HG03342 (cell line): ENCODE data around the gene PARD6A.

Source experiments
- ATAC-seq: cut with Tn5 transposase; IDR thresholded peaks from one replicate; pipeline ENCODE4 v1.9.1; 2021; ENCODE audit warnings: mild to moderate bottlenecking, moderate library complexity; ENCODE audit not compliant: unreplicated experiment

The PARD6A gene

GRCh38 chr16:67653789-67654402 is 6.9 kb upstream of the PARD6A start:
- ATAC-seq: no peak

- ATAC-seq: no peak
These were observed 6.3 kb upstream of the PARD6A start for GRCh38 chr16:67654403-67654911.

GRCh38 chr16:67655363-67655762 is 5.4 kb upstream of the PARD6A start:
- no peak for ATAC-seq

- no peak for ATAC-seq
These were observed 4.3 kb upstream of the PARD6A start for GRCh38 chr16:67656344-67657016.

- ATAC-seq: no peak
These were observed 3.6 kb upstream of the PARD6A start for GRCh38 chr16:67657017-67657608.

- no peak for ATAC-seq
These were observed 2.8 kb upstream of the PARD6A start for GRCh38 chr16:67657751-67658518.

GRCh38 chr16:67658849-67659674 is 1.7 kb upstream of the PARD6A start:
- no peak for ATAC-seq

GRCh38 chr16:67659675-67660563 is 841 bp upstream of the PARD6A start, which contains the start of gene ACD:
ACD (minus strand) TSS chr16:67660260; CDS start chr16:67660220, 40 bp downstream.
- peak; percentile 44 for ATAC-seq

- ATAC-seq: no peak
These were observed 471 bp downstream of the PARD6A start for GRCh38 chr16:67661101-67661761.

- ATAC-seq: no peak
These were observed 1.3 kb downstream of the PARD6A start for GRCh38 chr16:67661886-67662652.

GRCh38 chr16:67662653-67663010 is 1.9 kb downstream of the PARD6A start:
- ATAC-seq: no peak

- ATAC-seq: no peak
These were observed 2.6 kb downstream of the PARD6A start for GRCh38 chr16:67663151-67663876.

GRCh38 chr16:67663877-67664222 is 3.1 kb downstream of the PARD6A start:
- no peak for ATAC-seq

- no peak for ATAC-seq
These were observed 3.5 kb downstream of the PARD6A start for GRCh38 chr16:67664258-67664657.

- ATAC-seq: no peak
These were observed 4.1 kb downstream of the PARD6A start for GRCh38 chr16:67664871-67665270.

GRCh38 chr16:67665598-67665997 is 4.8 kb downstream of the PARD6A start:
- no peak for ATAC-seq

GRCh38 chr16:67666032-67666551 is 5.3 kb downstream of the PARD6A start:
- ATAC-seq: no peak
